H1 (cell line): ENCODE data around the gene CCBE1. TPM values are rescaled to one million over a fixed set of nuclear protein-coding genes. Genes with fewer than 3 reads are reported as not detected.

ENCODE experiments used
- CHD1 ChIP-seq: IDR thresholded peaks from 2 replicates; pipeline ENCODE4 v1.6.1; 2012; ENCODE audit warnings: low read depth, low read length, improper control_type of control experiment
- E2F6 ChIP-seq: IDR thresholded peaks from 2 replicates; pipeline ENCODE4 v1.6.1; 2012; ENCODE audit warnings: inconsistent platforms
- HDAC2 ChIP-seq, 2 experiments: fragments of 300-600 bp in 1 of 2; sonication (generic) in 1 of 2; IDR thresholded peaks; 2 replicates each; pipeline ENCODE4 v1.6.1; 2011 to 2012; ENCODE audit warnings: low read depth in 2 of 2, low read length in 2 of 2, mild to moderate bottlenecking in 2 of 2, moderate library complexity in 2 of 2, borderline replicate concordance in 1 of 2, inconsistent platforms in 1 of 2
- NRF1 ChIP-seq: IDR thresholded peaks from 2 replicates; pipeline ENCODE4 v1.6.1; 2011; ENCODE audit warnings: mild to moderate bottlenecking, low read depth, low read length, improper control_type of control experiment
- POLR2A ChIP-seq, 2 experiments: IDR thresholded peaks; 1 replicate in 1 of 2; 2 replicates in 1 of 2; pipeline ENCODE4 v1.6.1; 2011; ENCODE audit warnings: low read depth in 2 of 2, low read length in 2 of 2, mild to moderate bottlenecking in 2 of 2; ENCODE audit errors: control extremely low read depth in 1 of 2
- USF2 ChIP-seq: IDR thresholded peaks from 2 replicates; pipeline ENCODE4 v1.6.1; 2011; ENCODE audit warnings: low read length, improper control_type of control experiment
- polyA plus RNA-seq, 7 experiments: library from polyadenylated mRNA; depleted of rRNA in 3 of 7; stranded (reverse) in 5 of 7; unstranded in 2 of 7; fragments of >200 nt in 5 of 7; fragments of 200-250 nt in 2 of 7; gene quantifications; 1 replicate in 5 of 7; 2 replicates in 1 of 7; 4 replicates in 1 of 7; pipeline versions ENCODE4 v1.2.1 to v1.2.3, GENCODE V29; 2011 to 2013; ENCODE audit warnings: missing spikeins in 2 of 7, mixed read lengths in 2 of 7
- total RNA-seq: library from RNA; stranded (reverse); fragmentation: NEBNext Ultra II Directional; extraction: Animal tissue kit (Norgen Biotek cat#: 25700); gene quantifications from 2 replicates; pipeline ENCODE4 v1.2.1, GENCODE V29; 2021

Gene CCBE1
- total and polyA plus RNA-seq, 2 of the 8 experiments (the other 6 are each of a cell fraction or from before 2014, with no cell fraction given), result 2.1 to 2.6 TPM

DNA sequence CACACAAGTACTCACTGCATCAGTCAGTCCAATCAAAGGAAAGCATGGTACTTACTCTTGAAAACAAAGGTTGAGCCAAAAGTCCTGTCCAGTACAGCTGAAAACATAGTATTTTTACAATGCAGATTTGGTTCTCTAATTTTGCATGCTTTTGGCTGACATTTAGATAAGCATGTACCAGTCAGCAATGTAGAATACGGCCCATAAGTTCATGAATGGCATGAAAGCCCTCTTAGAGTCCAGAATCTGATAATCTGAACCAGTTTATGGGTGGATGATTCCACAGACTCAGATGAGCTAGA lies 90.2 kb downstream of the CCBE1 start (continued):
- TF ChIP-seq USF2 (no peak), E2F6 (no peak), HDAC2 (IDR thresholded peaks at IDR 0.05; ENCODE audit: borderline replicate concordance in 1 of 2, low read depth in 2 of 2, low read length in 2 of 2) (no peak), POLR2A (IDR thresholded peaks at IDR 0.05; ENCODE audit: control extremely low read depth in 1 of 2, low read depth in 2 of 2, low read length in 2 of 2) (no peak), NRF1 (no peak), CHD1 (no peak)
